HFF-Myc (cell line): ENCODE results near the gene R3HDM2.

Source experiments
- DNase-seq: peaks from one replicate; pipeline ENCODE4 v3.0.0-alpha.2; 2011; ENCODE audit warnings: low read depth; ENCODE audit errors: extremely low read depth
- H3K4me3 ChIP-seq: replicated peaks from 2 replicates; pipeline ENCODE4 v1.5.1; 2011; ENCODE audit warnings: low read depth, mild to moderate bottlenecking, control low read depth, low read length
- CTCF ChIP-seq: IDR thresholded peaks from 2 replicates; pipeline ENCODE4 v1.5.1; 2012; ENCODE audit warnings: mild to moderate bottlenecking, low read depth, low read length, control low read depth; ENCODE audit errors: missing control alignments

The R3HDM2 gene

GRCh38 chr12:57210926-57211692 is 219.7 kb downstream of the R3HDM2 start:
- DNase-seq, result no peak
- H3K4me3 ChIP-seq, result no peak overlapping the region
- no peak for TF ChIP-seq CTCF

- no peak overlapping the region for H3K4me3 ChIP-seq
- TF ChIP-seq CTCF, result no peak
- DNase-seq, result no peak
Observed at GRCh38 chr12:57210461-57210860, 220.4 kb downstream of the R3HDM2 start.

DNA sequence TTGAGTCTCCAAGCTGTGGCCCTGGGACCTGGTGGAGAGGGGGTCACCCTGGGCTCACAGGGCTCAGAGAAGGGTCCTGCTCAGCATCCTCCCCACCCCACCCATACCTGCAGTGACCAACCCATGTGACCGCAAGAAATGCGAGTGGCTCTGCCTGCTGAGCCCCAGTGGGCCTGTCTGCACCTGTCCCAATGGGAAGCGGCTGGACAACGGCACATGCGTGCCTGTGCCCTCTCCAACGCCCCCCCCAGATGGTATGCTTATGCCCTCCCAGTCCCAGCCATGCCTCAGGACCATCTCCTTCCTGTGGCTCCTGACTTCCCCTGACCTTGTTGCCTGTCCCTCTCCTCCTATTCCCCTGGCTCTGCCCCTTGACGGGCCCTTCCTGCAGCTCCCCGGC is 220.9 kb downstream of the R3HDM2 start:
- no peak for TF ChIP-seq CTCF
- DNase-seq, result no peak
- no peak overlapping the region for H3K4me3 ChIP-seq

- no peak overlapping the region for H3K4me3 ChIP-seq
- no peak for DNase-seq
- no peak for TF ChIP-seq CTCF
Observed at GRCh38 chr12:57208631-57209282, 222.1 kb downstream of the R3HDM2 start.

DNA sequence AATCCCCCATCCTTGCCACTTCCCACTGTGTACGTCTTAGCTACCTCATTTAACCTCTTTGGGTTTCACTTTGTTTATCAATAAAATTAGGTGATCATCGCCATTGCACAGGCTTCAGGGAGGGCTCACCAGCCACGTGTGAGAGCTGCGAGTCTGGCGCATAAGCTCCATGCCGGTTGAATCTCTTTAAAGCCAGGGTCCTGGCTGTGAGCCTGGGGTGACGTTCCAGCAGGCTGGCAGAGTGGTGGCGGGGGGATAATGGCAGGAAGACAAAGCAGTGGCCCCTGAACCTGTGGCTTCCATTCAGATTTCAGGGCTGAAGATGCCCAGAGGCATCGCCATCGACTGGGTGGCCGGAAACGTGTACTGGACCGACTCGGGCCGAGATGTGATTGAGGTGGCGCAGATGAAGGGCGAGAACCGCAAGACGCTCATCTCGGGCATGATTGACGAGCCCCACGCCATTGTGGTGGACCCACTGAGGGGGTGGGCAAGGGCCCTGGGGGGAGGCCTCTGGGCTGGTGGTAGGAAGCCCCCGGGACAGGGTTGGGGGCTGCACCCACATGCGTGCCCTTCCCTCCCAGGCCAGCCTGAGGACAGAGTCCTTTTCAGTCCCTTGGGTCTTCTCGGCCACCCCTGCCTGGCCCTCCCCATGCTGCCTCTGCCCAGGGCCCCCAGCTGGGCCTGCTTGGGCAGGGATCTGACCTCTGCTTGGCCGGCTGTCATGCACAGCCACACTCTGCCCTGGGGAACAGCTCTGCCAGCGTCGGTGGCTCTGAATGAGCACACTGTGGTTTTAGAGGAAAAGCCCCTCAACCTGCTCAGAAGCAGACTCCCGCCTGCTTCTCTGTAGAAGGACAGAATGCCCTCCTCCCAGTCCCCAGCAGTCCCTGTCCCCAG is 222.9 kb downstream of the R3HDM2 start:
- TF ChIP-seq CTCF, result no peak
- DNase-seq, result no peak
- H3K4me3 ChIP-seq, result no peak overlapping the region

DNA sequence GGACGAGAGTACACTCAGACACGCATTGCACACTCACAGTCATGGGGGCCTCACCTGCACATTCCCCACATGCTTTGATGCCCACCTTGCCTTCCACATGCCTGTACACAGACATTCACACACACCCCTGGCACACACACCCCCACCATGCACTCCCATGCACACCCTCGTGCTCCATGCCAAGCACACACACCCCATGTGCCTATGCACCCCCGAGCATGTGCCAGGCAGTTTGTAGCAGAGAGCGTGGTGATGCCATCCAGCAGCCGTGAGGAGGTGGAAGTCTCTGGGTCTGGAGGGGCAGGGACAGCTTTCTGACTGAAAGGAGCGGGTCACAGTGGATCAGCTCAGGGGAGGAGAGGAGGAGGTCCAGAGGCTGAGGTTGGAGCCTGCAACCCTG is 224.9 kb downstream of the R3HDM2 start:
- no peak overlapping the region for H3K4me3 ChIP-seq
- no peak for DNase-seq
- TF ChIP-seq CTCF, result no peak
